Upper lobe of right lung (tissue), 1 donor: Measurements from ENCODE around the gene CD300E. TPM values are rescaled to one million over a fixed set of nuclear protein-coding genes. Genes with fewer than 3 reads are reported as not detected.

Source experiments
- ATAC-seq: fragments of 200-7000 bp; cut with Tn5 transposase; one replicate; pipeline ENCODE4 v1.9.1; 2020; ENCODE audit warnings: mild to moderate bottlenecking, moderate library complexity
- DNase-seq: peaks from one replicate; pipeline ENCODE4 v3.0.0-alpha.2; 2020
- H3K27ac ChIP-seq: fragments of 200-600 bp; one replicate; pipeline ENCODE4 v1.8.0; 2022
- H3K27me3 ChIP-seq: fragments of 200-600 bp; one replicate; pipeline ENCODE4 v1.8.0; 2022; ENCODE audit warnings: mild to moderate bottlenecking
- H3K36me3 ChIP-seq: fragments of 200-600 bp; one replicate; pipeline ENCODE4 v1.8.0; 2022
- H3K4me1 ChIP-seq: fragments of 200-600 bp; one replicate; pipeline ENCODE4 v1.8.0; 2022
- H3K4me3 ChIP-seq: fragments of 200-600 bp; one replicate; pipeline ENCODE4 v1.8.0; 2022; ENCODE audit warnings: mild to moderate bottlenecking
- H3K9me3 ChIP-seq: fragments of 200-600 bp; one replicate; pipeline ENCODE4 v1.8.0; 2022
- CTCF ChIP-seq: fragments of 200-600 bp; IDR thresholded peaks from one replicate; pipeline ENCODE4 v1.8.0; 2022; ENCODE audit warnings: antibody characterized with exemption
- intact Hi-C: fragments of 100-400 bp; cut with DNase I; formaldehyde crosslinking; loops from one replicate; pipeline ENCODE4 v1.11.0; 2022
- total RNA-seq: library from RNA; stranded (reverse); fragmentation: NEBNext Ultra II Directional; extraction: Animal tissue kit (Norgen Biotek cat#: 25700); gene quantifications from one replicate; pipeline ENCODE4 v1.2.1, GENCODE V29; 2021
- donor health status: DM: no; HTN: yes; CAD: no; lungs with severe emphysema.

CD300E gene
- total RNA-seq, 1 donor from 2014 or later: 6.5 TPM

- DNase-seq (no peak), ATAC-seq (no peak)
- no peak overlapping the region for H3K27ac ChIP-seq
- intact Hi-C loops: no loop called here
- no peak for TF ChIP-seq CTCF
- H3K9me3 ChIP-seq: no peaks in the 10 kb centered on the region
- no peaks in the 10 kb centered on the region for H3K36me3 ChIP-seq
- H3K4me1 ChIP-seq: no peaks in the 10 kb centered on the region
- no peaks in the 10 kb centered on the region for H3K27me3 ChIP-seq
- no peak overlapping the region for H3K4me3 ChIP-seq
Measured at GRCh38 chr17:74603746-74604145, 19.8 kb downstream of the CD300E start.

GRCh38 chr17:74603037-74603635, 20.4 kb downstream of the CD300E start:
- no peak for TF ChIP-seq CTCF
- Histone ChIP-seq H3K4me3 (no peak overlapping the region), H3K27ac (no peak overlapping the region), H3K36me3 (no peaks in the 10 kb centered on the region), H3K4me1 (no peaks in the 10 kb centered on the region), H3K9me3 (no peaks in the 10 kb centered on the region), H3K27me3 (no peaks in the 10 kb centered on the region)
- DNase-seq (no peak), ATAC-seq (no peak)
- intact Hi-C loops: no loop called here

- H3K27ac ChIP-seq: no peak overlapping the region
- DNase-seq (no peak), ATAC-seq (peak; percentile 55)
- no peaks in the 10 kb centered on the region for H3K36me3 ChIP-seq
- H3K27me3 ChIP-seq: no peaks in the 10 kb centered on the region
- H3K4me3 ChIP-seq: no peak overlapping the region
- peak; percentile 65 for TF ChIP-seq CTCF
- no peaks in the 10 kb centered on the region for H3K9me3 ChIP-seq
- H3K4me1 ChIP-seq: no peaks in the 10 kb centered on the region
- intact Hi-C loops: no loop called here
Measured at GRCh38 chr17:74601944-74602572, 21.5 kb downstream of the CD300E start.

- Histone ChIP-seq H3K4me3 (no peak overlapping the region), H3K27me3 (no peaks in the 10 kb centered on the region)
- DNase-seq: no peak
Measured at GRCh38 chr17:74599448-74599939, 24.0 kb downstream of the CD300E start.

GRCh38 chr17:74599023-74599399, 24.5 kb downstream of the CD300E start:
- no peak overlapping the region for H3K4me3 ChIP-seq
- intact Hi-C loops: no loop called here
- H3K27ac ChIP-seq: no peak overlapping the region
- H3K9me3 ChIP-seq: no peaks in the 10 kb centered on the region
- TF ChIP-seq CTCF: no peak
- no peak for DNase-seq
- H3K36me3 ChIP-seq: no peaks in the 10 kb centered on the region
- ATAC-seq: no peak
- no peaks in the 10 kb centered on the region for H3K27me3 ChIP-seq
- H3K4me1 ChIP-seq: no peaks in the 10 kb centered on the region

More at GRCh38 chr17:74599448-74599939, 24.0 kb downstream of the CD300E start:
- intact Hi-C loops: no loop called here
- peak; percentile 68 for ATAC-seq
- Histone ChIP-seq H3K9me3 (no peaks in the 10 kb centered on the region), H3K36me3 (no peaks in the 10 kb centered on the region), H3K27ac (no peak overlapping the region), H3K4me1 (no peaks in the 10 kb centered on the region)
- no peak for TF ChIP-seq CTCF
